SK-N-MC (cell line): ENCODE results near the gene UBE2K.

Source experiments
- EZH2 ChIP-seq: fragments of 200-600 bp; sonication (generic); IDR thresholded peaks from one replicate; pipeline ENCODE4 v1.6.1; 2017; ENCODE audit warnings: antibody characterized with exemption
- FOXP2 ChIP-seq: optimal IDR thresholded peaks from 2 replicates; pipeline ENCODE3; 2011; ENCODE audit warnings: mild to moderate bottlenecking, moderate library complexity; ENCODE audit not compliant: insufficient read depth; ENCODE audit errors: extremely low read length, control extremely low read depth
- POLR2AphosphoS5 ChIP-seq: IDR thresholded peaks from 2 replicates; pipeline ENCODE4 v1.6.1; 2012; ENCODE audit warnings: mild to moderate bottlenecking, low read depth, low read length, borderline replicate concordance

DNA sequence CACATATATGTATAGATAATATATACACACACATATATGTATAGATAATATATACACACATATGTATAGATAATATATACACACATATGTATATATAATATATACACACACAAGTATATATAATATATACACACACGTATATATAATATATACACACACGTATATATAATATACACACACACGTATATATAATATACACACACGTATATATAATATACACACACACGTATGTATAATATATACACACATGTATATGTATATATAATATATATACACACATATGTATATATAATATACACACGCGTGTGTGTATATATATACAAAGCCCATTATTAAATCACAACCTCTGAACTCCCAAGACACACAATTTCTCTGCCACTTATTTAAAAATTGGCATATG is 8.0 kb upstream of the UBE2K start:
- TF ChIP-seq EZH2 (no peak), POLR2AphosphoS5 (no peak), FOXP2 (no peak)
